Endothelial cell of hepatic sinusoid (primary cell): ENCODE data around the gene SV2B.

Experiments
- in situ Hi-C: cut with HindIII; loops from 2 replicates; pipeline ENCODE4 v1.10.0; 2017; ENCODE audit warnings: low sequenced_read_pairs

The SV2B gene

DNA sequence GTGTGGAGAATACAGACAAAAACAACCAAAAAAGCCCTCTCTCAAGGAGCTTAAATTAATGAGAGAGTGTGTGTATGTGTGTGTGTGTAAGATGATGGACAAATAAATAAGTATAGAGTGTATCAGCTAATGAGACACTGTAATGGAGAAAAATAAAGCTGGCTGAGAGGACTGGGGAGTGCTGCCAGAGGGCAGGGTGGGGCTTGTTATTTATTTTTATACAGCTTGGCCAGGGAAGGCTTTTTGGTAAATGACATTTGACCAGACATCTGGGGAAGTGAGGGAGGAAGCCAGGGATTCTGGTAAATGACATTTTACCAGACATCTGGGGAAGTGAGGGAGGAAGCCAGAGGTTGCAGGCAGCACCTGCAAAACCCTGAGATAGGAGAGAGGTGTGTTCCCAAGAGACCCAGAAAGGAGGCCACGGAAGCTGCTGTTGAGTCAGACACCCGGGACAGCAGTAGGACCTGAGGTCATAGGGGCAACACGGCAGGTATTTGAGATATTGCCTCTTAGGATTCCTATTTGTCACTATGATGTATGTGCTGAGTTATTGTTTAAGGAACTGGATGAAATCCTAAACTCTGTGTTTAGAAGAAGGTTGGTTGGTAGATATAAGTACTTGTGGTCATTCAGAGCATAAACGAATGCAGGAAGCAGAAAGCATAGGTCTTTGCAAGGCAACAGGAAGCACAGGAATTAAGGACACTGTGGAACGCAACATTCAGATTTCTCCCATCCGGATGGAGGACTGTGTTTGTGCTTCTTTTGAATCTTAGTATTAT, 2.7 kb downstream of the SV2B start:
- in situ Hi-C loops, result no loop called here

- in situ Hi-C loops, result no loop called here
Observed at GRCh38 chr15:91104111-91104510, 4.1 kb downstream of the SV2B start.

GRCh38 chr15:91108421-91108820, 8.4 kb downstream of the SV2B start:
- in situ Hi-C loops, result no loop called here

- in situ Hi-C loops, result loop anchor here (5.0 kb wide), 1 partner anchor 42 kb away; no protein-coding TSS in a partner anchor
Observed at GRCh38 chr15:91109885-91110284, 9.8 kb downstream of the SV2B start.

- in situ Hi-C loops, result loop anchor here (5.0 kb wide), 1 partner anchor 42 kb away; no protein-coding TSS in a partner anchor
Observed at GRCh38 chr15:91110407-91110806, 10.3 kb downstream of the SV2B start.

DNA sequence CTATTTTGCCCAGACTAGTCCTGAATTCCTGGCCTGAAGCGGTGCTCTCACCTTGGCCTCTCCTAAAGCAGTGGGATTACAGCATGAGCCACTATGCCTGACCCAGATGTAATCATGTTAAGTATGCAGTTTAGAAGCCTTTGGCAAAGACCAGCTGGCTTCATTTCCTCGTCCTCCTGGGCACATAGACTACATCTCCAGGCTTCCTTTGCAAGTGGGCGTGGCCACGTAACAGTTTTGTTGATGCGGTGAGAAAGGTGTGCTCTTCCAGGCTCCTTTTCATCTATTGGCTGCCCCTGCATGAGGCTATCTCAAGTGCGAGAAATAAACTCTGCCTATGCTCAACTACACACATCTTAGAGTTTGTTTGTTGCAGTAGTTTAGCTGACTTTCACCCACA, 13.0 kb downstream of the SV2B start:
- in situ Hi-C loops, result loop anchor here (5.0 kb wide), 1 partner anchor 39 kb away; no protein-coding TSS in a partner anchor

DNA sequence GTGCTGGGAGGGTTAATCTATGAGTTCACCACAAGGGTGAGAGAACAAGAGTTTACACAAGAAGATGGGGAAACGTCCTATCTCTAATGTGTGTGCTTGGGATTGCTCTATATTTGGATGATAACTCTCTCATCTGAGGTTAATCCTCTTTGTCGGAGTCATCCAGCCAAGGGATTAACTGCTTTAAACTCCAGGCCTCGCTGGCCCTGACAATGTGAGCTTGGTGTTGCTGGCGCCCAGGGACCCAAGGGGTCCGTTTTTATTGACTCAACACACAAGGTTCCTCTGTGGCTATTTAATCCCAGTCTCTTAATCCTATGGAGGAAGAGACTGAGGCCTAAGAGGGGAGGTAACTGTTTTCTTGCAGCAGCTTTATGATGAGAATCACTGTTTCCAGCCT, 14.2 kb downstream of the SV2B start:
- in situ Hi-C loops, result loop anchor here (5.0 kb wide), 1 partner anchor 38 kb away; no protein-coding TSS in a partner anchor

- in situ Hi-C loops, result no loop called here
Observed at GRCh38 chr15:91116113-91117067, 16.3 kb downstream of the SV2B start.

DNA sequence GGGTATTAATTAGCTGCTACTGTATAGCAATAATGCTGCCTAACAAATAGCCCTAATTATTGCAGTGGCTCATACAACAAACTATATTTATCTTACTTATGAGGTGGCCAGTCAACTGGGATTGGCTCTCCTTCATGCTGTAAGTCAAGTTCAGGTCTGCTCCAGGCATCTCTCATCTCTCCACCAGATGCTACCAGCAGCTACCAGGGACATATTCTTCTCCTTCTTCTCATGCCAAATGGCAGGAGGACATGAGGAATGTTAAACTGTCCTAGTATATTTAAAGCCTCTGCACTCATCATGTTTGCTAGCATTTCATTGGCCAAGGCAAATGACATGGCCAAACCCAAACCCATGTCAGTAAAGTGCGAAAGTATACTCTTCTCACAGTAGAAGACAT, 17.3 kb downstream of the SV2B start:
- in situ Hi-C loops, result no loop called here

DNA sequence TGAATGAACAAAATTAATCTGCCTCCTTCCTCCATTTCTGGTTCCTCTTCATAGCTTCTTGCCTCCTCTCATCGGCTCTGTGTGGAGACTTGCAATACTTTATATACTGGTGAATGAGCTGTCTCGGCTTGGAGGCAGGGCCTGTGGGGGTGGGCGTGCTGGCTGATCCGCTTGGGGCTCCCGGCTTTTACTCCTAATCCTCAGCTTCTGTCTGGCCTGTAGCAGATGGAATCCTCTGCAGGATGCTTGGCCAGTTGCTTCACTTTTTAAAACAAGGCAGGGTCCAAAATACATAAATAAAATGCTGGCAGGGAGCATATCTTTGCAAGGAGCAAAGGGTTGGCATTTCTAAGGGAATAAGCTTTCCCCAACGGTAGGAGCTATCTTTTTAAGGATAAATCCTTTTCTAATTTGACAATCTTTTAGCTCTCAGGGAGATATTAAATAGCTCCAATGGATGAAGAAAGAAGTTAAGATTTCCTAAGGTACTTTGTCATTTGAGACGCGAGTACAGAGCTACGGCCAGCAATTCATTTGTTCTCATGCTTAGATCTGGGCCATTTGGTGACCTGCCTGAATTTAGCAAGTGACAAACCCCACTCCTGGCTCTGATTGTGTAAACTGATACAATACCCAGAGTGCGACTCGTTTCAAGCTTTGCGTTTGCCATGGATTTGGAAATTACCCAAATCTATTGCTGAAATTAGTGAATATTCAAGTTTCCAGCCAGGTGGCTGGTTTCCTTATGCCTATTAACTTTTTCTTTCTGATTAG, 18.9 kb downstream of the SV2B start:
- in situ Hi-C loops, result no loop called here

GRCh38 chr15:91122296-91122695, 22.2 kb downstream of the SV2B start:
- in situ Hi-C loops, result no loop called here

DNA sequence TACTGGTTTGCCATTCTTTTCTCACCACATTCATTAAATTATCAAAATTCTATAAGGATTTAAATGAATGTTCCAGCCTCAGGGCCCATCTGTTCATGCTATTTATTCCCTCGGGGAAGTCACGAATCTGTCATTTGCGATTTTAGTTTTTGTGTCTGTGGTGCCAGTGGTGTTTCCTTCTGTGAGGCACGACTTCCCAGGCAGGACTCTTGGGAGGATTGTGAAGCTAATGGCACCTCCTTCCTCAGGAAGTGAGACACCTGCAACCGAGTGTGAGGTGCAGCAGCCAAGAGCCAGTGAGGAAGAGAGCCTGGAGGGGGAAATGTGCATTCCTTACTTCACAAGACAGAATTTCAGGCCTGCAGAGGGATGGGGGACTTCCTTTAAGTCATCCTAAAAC, 24.1 kb downstream of the SV2B start:
- in situ Hi-C loops, result no loop called here

- in situ Hi-C loops, result no loop called here
Observed at GRCh38 chr15:91125162-91125561, 25.1 kb downstream of the SV2B start.

- in situ Hi-C loops, result no loop called here
Observed at GRCh38 chr15:91126080-91126479, 26.0 kb downstream of the SV2B start.

DNA sequence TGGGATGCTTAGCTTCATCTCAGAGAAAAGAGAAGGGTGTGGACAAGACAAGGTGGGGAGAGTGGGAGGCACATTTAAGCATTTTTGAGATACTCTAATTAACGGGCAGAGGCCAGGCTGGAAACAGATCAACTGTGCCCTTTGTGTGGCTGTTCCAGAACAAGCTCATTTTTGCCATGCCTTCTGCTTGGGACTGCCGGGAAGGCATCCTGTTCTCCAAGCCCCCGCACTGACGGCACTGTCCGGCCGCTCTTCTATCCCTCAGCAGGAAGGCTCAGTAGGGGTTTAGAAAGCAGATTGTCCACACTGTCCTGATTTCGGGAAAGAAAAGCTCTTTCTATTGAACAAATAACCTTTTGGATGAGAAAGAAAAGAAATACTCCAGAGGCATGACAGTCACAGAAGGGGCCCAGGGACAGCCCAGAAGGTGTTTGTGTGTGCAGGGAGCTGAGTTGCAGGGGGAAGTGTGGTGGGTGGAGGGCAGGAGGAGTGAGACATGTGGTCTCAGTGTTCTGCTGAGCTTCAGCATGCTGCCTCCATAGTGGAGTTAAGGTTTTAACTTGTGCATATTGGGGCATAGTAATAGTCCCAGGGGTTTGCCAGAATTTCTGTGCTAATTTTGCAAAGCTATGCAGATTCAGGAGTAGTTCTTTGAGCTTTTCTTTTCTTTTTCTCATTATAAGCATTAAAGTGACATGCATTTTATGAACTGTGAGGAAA, 27.3 kb downstream of the SV2B start:
- in situ Hi-C loops, result no loop called here

DNA sequence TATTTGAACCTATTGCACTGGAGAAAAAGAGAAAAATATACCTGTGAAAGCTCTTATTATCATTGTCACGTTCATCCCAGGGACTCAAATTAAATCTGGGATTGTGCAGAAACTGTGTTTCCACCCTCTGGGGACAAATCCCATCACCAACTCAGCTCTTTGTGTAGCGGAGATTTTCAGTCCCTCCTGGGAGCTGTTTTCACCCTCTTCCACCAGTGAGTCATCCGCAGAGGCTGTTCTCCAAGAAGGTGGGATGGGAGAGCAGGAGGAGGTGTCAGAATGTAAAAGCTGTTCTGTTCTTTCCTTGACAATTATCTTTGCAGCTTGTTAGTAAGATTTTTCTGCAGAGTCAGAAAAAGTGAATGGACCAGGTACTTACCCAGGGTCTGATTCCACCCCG, 28.0 kb downstream of the SV2B start:
- in situ Hi-C loops, result no loop called here

GRCh38 chr15:91129436-91129835, 29.4 kb downstream of the SV2B start:
- in situ Hi-C loops, result no loop called here

DNA sequence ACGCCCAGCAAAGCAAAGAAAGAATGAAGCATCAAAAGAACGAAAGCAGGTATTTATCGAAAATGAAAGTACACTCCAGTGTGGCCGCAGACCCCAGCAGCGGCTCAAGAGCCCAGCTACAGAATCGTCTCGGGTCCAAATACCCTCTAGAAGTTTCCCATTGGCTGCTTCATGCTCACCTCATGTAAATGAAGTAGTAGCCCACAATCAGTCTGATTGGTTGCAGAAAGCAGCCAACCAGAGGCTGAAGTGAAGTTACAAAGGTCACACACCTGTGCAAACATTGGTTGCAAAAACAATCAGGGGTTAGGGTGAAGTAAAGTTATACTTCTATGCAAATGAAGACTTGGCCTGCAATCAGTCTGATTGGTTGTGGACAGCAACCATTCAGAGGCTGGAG, 32.0 kb downstream of the SV2B start:
- in situ Hi-C loops, result no loop called here

- in situ Hi-C loops, result no loop called here
Observed at GRCh38 chr15:91133511-91133910, 33.5 kb downstream of the SV2B start.
